Activated CD8-positive, alpha-beta memory T cell treated with anti-CD3 and anti-CD28 coated beads for 4 hours (primary cell): ENCODE data around the gene ARFGEF2.

Source experiments
- DNase-seq, 2 donors: peaks; one replicate each; pipeline ENCODE4 v3.0.0-alpha.2; 2020; ENCODE audit warnings: low read depth in 2 of 2

The ARFGEF2 gene

DNA sequence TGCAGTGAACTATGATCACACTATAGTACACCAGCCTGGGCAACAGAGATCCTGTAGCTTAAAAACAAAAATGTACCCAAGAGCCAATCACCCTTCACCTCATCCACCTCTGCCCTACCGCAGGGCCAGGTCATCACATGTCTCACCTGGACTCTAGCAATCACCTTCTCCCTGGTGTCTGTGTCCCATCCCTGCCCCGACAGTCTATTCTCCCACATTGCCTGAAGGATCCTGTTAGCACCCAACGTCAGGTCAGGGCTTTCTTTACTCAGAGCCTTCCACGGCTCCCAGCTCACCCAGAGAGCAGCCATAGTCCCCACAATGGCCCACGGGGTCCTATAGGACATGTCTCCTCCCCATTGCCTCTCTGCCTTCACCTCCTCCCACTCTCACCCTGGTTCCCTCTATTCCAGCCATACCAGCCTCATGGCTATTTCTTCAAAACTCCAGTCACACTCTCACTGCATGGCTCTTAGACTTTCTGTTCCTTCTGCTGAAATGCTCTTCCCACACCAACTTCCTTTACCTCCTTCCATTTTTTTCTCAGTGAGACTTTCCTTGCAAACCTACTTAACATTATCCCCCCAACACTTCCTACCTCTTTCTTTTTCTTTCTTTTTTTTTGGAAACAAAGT lies 22.5 kb upstream of the ARFGEF2 start:
- DNase-seq = no peak

DNA sequence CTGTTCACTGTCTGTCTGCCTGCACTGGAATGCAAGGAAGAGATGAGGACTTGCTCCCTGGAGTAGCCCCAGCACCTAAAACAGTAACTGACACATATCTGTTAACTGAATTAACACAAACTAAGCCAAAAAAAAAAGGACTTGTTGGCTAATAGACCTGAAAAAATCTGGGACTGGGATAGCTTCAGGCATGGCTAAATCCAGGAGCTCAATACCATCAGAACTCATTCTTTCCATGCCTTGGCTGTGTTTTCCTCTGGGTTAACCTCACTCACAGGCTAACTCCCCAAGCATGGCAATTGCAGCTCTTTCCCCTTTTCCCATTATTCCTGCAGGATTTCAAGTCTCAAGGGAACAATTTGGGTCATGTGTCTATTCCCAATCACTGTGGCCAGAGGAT lies 21.6 kb upstream of the ARFGEF2 start:
- DNase-seq = no peak

- DNase-seq = no peak
Observed at GRCh38 chr20:48901326-48901725, 20.2 kb upstream of the ARFGEF2 start.

GRCh38 chr20:48903705-48904104 lies 17.8 kb upstream of the ARFGEF2 start:
- no peak for DNase-seq

- peak; percentile 41 to 43 for DNase-seq
Observed at GRCh38 chr20:48904566-48905296, 16.8 kb upstream of the ARFGEF2 start.

GRCh38 chr20:48905297-48905647 lies 16.2 kb upstream of the ARFGEF2 start:
- no peak for DNase-seq

DNA sequence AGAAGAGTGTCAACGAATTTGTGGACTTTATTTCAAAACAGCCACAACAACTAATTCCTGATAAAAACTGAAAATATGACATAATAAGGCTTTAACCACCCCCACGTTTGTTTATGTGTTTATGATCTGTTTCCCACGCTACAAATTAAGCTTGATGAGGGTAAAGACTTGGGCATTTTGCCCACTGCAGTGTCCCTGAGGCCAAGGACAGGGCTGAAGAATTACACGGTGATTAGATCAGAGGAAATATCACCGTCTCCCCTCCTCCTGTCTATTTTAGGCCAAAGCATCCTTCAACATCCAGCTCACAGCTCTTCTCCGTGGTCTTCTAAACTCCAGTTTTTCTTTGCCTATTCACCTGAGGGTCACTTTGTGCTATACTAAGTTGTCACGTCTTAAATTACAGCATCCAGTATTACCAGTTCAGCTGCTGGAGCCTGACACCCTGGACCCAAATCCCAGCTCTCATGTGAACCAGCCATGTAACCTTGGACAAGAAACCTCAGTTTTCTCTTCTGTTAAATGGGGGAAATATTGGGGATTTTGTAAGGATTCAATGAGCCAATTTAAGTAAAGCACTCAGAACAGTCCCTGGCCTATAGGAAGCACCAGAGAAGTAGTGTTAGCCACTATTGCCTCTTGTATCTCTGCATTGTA lies 15.2 kb upstream of the ARFGEF2 start:
- DNase-seq = no peak

GRCh38 chr20:48908656-48909319 lies 12.7 kb upstream of the ARFGEF2 start:
- DNase-seq = no peak

DNA sequence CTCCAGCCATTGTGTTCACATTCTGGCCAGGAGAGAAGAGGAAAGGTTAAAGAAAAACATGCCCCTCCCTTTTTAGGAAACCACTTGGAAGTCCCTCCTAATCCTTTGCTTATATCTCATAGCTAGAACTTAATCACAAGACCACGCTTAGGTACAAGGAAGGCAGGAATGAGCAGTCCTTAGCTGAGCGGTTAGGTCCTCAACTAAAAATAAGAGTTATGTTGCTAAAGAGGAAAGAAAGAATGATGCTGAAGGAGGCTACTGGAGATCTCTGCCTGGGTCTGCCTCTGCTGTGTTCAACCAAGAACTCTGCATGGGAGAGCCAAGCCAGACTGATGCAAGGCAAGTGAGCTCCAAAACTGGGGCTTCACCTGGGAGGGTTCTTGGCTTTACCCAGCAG lies 11.6 kb upstream of the ARFGEF2 start:
- no peak for DNase-seq

DNA sequence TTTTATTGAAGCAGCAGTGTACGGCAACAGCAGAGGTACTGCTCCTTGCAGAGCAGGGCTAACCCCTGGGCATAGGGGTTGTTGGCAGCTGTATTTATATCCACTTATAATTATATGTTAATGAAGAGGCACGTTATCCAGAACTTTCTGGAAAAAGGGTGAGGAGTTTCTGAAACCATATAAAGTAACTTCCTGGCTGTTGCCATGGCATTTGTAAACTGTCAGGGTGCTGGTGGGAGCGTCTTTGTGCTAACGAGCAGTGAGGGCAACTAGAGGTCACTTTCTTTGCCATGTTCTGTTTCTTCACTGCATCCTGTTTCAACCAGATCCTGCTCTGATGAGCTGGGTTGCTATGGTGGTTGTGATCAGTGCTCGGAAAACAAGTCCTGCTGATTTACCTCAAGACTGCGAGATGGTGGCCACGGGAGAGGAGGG lies 11.1 kb upstream of the ARFGEF2 start:
- DNase-seq = no peak

GRCh38 chr20:48912065-48912464 lies 9.4 kb upstream of the ARFGEF2 start:
- DNase-seq = no peak

DNA sequence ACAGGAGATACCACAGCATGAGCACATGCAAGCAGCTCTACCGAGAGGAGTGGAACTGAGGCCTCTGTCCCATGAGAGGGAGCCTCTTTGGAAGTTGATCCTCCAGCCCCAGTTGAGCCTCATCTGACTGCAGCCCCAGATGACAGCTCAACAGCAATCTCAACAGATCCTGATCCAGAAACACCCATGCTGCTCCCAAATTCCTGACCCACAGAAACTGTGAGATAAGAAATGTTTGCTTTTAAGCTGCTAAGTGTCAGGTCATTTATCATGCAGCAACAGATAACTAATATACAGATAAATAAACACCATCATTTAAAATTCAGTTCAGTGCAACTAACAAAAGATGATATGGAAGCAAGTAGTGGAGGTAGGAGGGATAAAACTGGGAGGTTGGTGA lies 4.8 kb upstream of the ARFGEF2 start:
- no peak for DNase-seq

- DNase-seq = no peak
Observed at GRCh38 chr20:48919336-48919881, 2.1 kb upstream of the ARFGEF2 start.

DNA sequence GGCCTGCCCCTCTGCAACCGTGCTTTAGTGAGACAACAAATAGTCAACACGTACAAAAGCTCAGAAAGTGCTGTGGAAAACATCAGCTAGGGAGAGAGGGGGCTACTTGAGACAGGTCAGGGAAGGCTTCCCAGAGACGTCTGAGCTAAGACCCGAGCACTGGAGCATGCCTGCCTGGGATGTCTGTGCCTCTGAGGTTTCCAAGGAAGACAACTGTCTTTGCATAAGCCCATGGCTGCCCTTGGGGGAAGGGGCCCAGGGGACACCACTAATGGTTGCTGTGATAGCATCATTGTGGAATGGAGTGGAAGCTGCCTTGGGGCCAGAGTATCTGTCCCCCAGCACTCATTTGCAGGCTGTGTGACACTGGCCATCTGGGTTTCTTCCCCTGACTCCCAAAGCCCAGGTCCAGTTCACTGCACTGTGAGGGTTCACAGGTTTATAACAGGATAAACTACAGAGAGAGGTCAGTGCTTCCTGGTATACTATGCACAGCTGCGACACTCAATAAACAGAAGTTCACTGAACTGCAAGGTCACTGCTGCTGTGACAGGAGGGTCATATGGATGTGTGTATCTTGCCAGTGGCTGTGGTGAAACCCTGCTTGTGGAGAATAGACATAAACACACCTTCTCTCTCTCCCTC lies 1.5 kb upstream of the ARFGEF2 start:
- DNase-seq = no peak

DNA sequence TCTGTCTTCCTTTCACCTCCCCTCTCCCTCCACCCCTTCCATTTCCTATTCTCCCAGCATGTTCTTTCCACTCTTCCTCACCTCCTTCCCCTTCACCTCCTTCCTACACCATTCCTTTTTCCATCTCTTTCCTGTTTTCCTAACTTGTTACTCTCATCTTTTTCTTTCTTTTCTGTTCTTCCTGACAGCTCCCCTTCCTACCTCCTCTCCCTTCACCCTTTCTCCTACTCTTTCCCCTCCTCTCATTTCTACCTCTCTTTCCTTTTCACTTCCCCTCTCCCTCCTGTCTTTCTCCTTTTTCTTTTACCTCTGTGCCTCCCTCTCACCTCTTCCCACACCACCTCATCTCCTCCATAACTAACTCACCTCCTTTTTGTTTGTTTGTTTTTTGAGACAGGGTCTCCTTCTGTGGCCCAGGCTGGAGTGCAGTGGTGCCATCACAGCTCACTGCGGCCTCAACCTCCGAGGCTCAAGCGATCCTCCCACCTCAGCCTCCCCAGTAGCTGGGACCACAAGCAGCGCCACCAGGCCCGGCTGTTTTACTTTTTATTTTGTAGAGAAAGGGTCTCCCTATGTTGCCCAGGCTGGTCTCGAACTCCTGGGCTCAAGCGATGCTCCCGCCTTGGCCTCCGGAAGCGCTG lies 864 bp upstream of the ARFGEF2 start:
- DNase-seq = no peak

DNA sequence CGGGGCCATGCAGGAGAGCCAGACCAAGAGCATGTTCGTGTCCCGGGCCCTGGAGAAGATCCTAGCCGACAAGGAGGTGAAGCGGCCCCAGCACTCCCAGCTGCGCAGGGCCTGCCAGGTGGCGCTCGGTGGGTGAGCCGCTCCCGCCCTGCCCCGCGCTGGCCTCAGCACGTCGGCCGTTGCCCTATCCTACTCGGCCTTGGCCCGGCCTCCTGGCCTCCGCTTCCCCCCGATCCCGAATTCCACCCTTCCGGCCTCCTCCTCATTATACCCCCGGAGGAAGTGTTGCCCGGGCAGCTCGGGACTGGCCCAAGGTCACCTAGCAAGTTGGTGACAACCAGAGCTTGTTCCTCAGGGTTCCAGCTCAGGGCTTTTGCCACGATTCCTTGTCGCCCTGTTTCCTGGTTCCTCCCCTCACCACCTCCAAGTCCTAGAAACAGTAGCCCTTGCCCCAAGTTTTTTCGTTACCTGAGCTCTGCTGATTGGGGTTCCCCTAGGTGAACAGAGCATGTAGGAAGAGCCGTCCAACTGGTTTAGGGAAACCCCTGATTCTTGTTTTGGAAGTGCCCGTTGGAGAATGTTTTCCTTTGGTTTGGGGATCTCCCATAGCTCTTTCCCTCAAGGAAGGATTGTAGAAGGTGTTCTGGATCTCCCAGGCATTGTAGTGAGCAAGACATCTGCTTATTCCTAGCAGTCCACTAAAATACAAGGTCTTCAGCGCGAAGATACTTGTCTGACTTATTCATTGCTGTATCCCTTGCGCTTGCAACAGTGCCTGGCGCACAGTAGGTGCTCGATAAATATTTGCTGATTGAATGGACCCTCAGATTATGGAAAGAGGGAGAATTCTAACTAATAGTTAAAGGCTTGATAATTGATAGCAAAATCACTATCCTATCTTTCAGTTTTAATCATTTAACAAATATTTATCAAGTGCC lies 641 bp downstream of the ARFGEF2 start:
- no peak for DNase-seq

GRCh38 chr20:48923149-48923718 lies 1.7 kb downstream of the ARFGEF2 start:
- DNase-seq = no peak

GRCh38 chr20:48924756-48925109 lies 3.2 kb downstream of the ARFGEF2 start:
- no peak for DNase-seq

GRCh38 chr20:48926267-48926666 lies 4.8 kb downstream of the ARFGEF2 start:
- no peak for DNase-seq

- no peak for DNase-seq
Observed at GRCh38 chr20:48926821-48927220, 5.3 kb downstream of the ARFGEF2 start.
